GM19025 (cell line): ENCODE measurements around the gene ASB9.
"Not testable (repeated sequence)": the region's sequence is repeated elsewhere in the genome, so short reads cannot be mapped to it uniquely, and the experiment has no call there.

ENCODE experiments used
- ATAC-seq: cut with Tn5 transposase; IDR thresholded peaks from one replicate; pipeline ENCODE4 v1.9.1; 2021; ENCODE audit warnings: mild to moderate bottlenecking, low read depth, moderate library complexity; ENCODE audit not compliant: unreplicated experiment

The ASB9 gene

GRCh38 chrX:15242899-15243555, 26.9 kb downstream of the ASB9 start:
- no peak for ATAC-seq

GRCh38 chrX:15241301-15241700, 28.6 kb downstream of the ASB9 start:
- ATAC-seq, result no peak

GRCh38 chrX:15240414-15240813, 29.5 kb downstream of the ASB9 start:
- ATAC-seq, result no peak

- ATAC-seq, result no peak
These were observed 33.7 kb downstream of the ASB9 start for GRCh38 chrX:15236146-15236545.

- no peak for ATAC-seq
These were observed 34.9 kb downstream of the ASB9 start for GRCh38 chrX:15235001-15235400.

- ATAC-seq, result no peak
These were observed 36.4 kb downstream of the ASB9 start for GRCh38 chrX:15233416-15234015.

GRCh38 chrX:15224747-15225146, 45.1 kb downstream of the ASB9 start:
- no peak for ATAC-seq

- ATAC-seq, result no peak
These were observed 48.6 kb downstream of the ASB9 start for GRCh38 chrX:15221321-15221720.

- ATAC-seq, result no peak
These were observed 52.7 kb downstream of the ASB9 start for GRCh38 chrX:15217161-15217560.

- no peak for ATAC-seq
These were observed 53.6 kb downstream of the ASB9 start for GRCh38 chrX:15216280-15216679.

GRCh38 chrX:15215366-15215765, 54.5 kb downstream of the ASB9 start:
- no peak for ATAC-seq

GRCh38 chrX:15214588-15214987, 55.3 kb downstream of the ASB9 start:
- no peak for ATAC-seq

GRCh38 chrX:15209096-15209495, 60.8 kb downstream of the ASB9 start:
- no peak for ATAC-seq

GRCh38 chrX:15207994-15208393, 61.9 kb downstream of the ASB9 start:
- ATAC-seq, result no peak

- ATAC-seq, result no peak
These were observed 62.5 kb downstream of the ASB9 start for GRCh38 chrX:15207384-15207783.

GRCh38 chrX:15206306-15206705, 63.6 kb downstream of the ASB9 start:
- ATAC-seq, result no peak

- ATAC-seq, result peak; percentile 78
These were observed 65.6 kb downstream of the ASB9 start for GRCh38 chrX:15204130-15204751.

- ATAC-seq, result no peak
These were observed 66.2 kb downstream of the ASB9 start for GRCh38 chrX:15203694-15204093.

- no peak for ATAC-seq
These were observed 67.3 kb downstream of the ASB9 start for GRCh38 chrX:15202454-15203177.

- ATAC-seq, result no peak
These were observed 69.0 kb downstream of the ASB9 start for GRCh38 chrX:15200871-15201270.

- not testable (repeated sequence) for ATAC-seq
These were observed 71.2 kb downstream of the ASB9 start for GRCh38 chrX:15198608-15199202.
